ENCODE data around the gene ENPP7. TPM values are rescaled to one million over a fixed set of nuclear protein-coding genes. Genes with fewer than 3 reads are reported as not detected.

Gene ENPP7
- total and polyA plus RNA-seq, 8 donors, result 5.0 TPM; not detected in 7

- Histone ChIP-seq H3K4me3 (no peak overlapping the region), H3K27me3 (peaks cover 18 to 100% (median 37%) of the 10 kb centered on the region in 3 donors), H3K36me3 (no peaks in the 10 kb centered on the region), H3K4me1 (peaks cover 12 to 19% (median 16%) of the 10 kb centered on the region in 4 donors), H3K9me3 (no peaks in the 10 kb centered on the region), H3K27ac (no peak overlapping the region)
- 84 to 90% (median 89%) methylated on average over 8 to 15 of the region's 15 CpGs for WGBS, 5 donors
- no peak for TF ChIP-seq POLR2A (IDR thresholded peaks at IDR 0.05)
- TF ChIP-seq POLR2AphosphoS5 (IDR thresholded peaks at IDR 0.05), result no peak
- no peak for TF ChIP-seq EP300 (IDR thresholded peaks at IDR 0.05)
- TF ChIP-seq CTCF (IDR thresholded peaks at IDR 0.05), result no peak
- intact Hi-C loops (cut with DNase I; ENCODE audit: low total_unique reads), result no loop called here
- DNase-seq, result peak in 1 of 2 donors; percentile 3
Measured at GRCh38 chr17:79785900-79786810, 55.4 kb downstream of the ENPP7 start.

- Histone ChIP-seq H3K27ac (no peak overlapping the region), H3K36me3 (no peaks in the 10 kb centered on the region), H3K4me3 (no peak overlapping the region), H3K4me1 (peaks cover 16 to 28% (median 24%) of the 10 kb centered on the region in 4 donors), H3K27me3 (peaks cover 28 to 100% (median 44%) of the 10 kb centered on the region in 3 donors), H3K9me3 (no peaks in the 10 kb centered on the region)
- 82 to 89% (median 86%) methylated on average over 12 of the region's 12 CpGs for WGBS, 5 donors
- DNase-seq, result peak in 1 of 2 donors; percentile 11
- TF ChIP-seq EP300 (IDR thresholded peaks at IDR 0.05) (no peak), POLR2AphosphoS5 (IDR thresholded peaks at IDR 0.05) (no peak), POLR2A (IDR thresholded peaks at IDR 0.05) (no peak), CTCF (IDR thresholded peaks at IDR 0.05) (no peak)
- intact Hi-C loops (cut with DNase I; ENCODE audit: low total_unique reads), result no loop called here
Measured at GRCh38 chr17:79786930-79787643, 56.3 kb downstream of the ENPP7 start.

- H3K27me3 ChIP-seq, result peaks cover 34 to 100% (median 58%) of the 10 kb centered on the region in 3 donors
Measured at GRCh38 chr17:79788455-79788854, 57.7 kb downstream of the ENPP7 start.

More at GRCh38 chr17:79788455-79788854, 57.7 kb downstream of the ENPP7 start:
- no peak overlapping the region for H3K27ac ChIP-seq
- intact Hi-C loops (cut with DNase I; ENCODE audit: low total_unique reads), result no loop called here
- TF ChIP-seq POLR2A (IDR thresholded peaks at IDR 0.05), result no peak
- no peak for TF ChIP-seq CTCF (IDR thresholded peaks at IDR 0.05)
- no peak for TF ChIP-seq EP300 (IDR thresholded peaks at IDR 0.05)
- no peak for TF ChIP-seq POLR2AphosphoS5 (IDR thresholded peaks at IDR 0.05)
- peaks cover 25 to 42% (median 35%) of the 10 kb centered on the region in 4 donors for H3K4me1 ChIP-seq
- no peaks in the 10 kb centered on the region for H3K36me3 ChIP-seq
- no peak overlapping the region for H3K4me3 ChIP-seq
- H3K9me3 ChIP-seq, result no peaks in the 10 kb centered on the region
- peak in 1 of 2 donors; percentile 1 for DNase-seq
- WGBS, 5 donors, result 61 to 69% (median 68%) methylated on average over 5 of the region's 5 CpGs

All from stomach (tissue), 9 donors.